GM18858 (cell line): ENCODE results near the gene OR2T29.
"Not testable (repeated sequence)": the region's sequence is repeated elsewhere in the genome, so short reads cannot be mapped to it uniquely, and the experiment has no call there.

Experiments used
- ATAC-seq: cut with Tn5 transposase; IDR thresholded peaks from one replicate; pipeline ENCODE4 v1.9.1; 2021; ENCODE audit not compliant: unreplicated experiment

Gene OR2T29

GRCh38 chr1:248521856-248522255, 40.7 kb downstream of the OR2T29 start:
- no peak for ATAC-seq

DNA sequence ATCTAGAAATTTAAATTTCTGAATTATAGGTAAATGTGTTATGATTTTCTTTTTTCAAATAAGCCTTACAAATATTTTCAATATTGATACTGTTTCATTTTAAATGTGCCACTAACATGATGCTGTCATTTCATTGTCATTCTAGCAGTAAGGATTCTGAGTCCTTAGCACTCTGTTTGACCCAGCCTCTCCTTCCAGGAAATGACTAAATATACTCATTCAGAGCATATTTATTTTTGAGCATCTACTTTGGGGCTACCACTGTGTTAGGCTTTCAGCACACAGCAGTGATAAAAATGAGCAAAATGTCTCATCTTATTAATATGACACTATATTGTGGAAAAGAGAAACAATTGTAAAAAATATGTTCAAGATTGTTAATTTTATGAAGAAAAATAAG, 52.4 kb downstream of the OR2T29 start:
- ATAC-seq: not testable (repeated sequence)

- not testable (repeated sequence) for ATAC-seq
Observed at GRCh38 chr1:248507773-248508172, 54.8 kb downstream of the OR2T29 start, which contains the start of gene OR2G6. TSS of gene OR2G6 (plus strand) at chr1:248508073. CDS start at chr1:248521647, 13,574 bp downstream.
